Esophagus squamous epithelium (tissue), 4 donors: ENCODE results near the gene VAMP3.

Source experiments
- POLR2A ChIP-seq, 4 donors: fragments of 450-650 bp; IDR thresholded peaks; one replicate each; pipeline ENCODE4 v1.6.1; 2017; ENCODE audit warnings: antibody characterized with exemption in 4 of 4, mild to moderate bottlenecking in 4 of 4, moderate library complexity in 3 of 4
- TF ChIP-seq, protein P1 (sequence below), 6 experiments: fragments of 450-650 bp in 4 of 6; fragments of 200-600 bp in 2 of 6; sonication (generic) in 2 of 6; IDR thresholded peaks; one replicate each; pipeline ENCODE4 v1.5.1; 2016 to 2019; ENCODE audit warnings: antibody characterized with exemption in 6 of 6, mild to moderate bottlenecking in 4 of 6, moderate library complexity in 4 of 6

- TF ChIP-seq, protein P1, sequence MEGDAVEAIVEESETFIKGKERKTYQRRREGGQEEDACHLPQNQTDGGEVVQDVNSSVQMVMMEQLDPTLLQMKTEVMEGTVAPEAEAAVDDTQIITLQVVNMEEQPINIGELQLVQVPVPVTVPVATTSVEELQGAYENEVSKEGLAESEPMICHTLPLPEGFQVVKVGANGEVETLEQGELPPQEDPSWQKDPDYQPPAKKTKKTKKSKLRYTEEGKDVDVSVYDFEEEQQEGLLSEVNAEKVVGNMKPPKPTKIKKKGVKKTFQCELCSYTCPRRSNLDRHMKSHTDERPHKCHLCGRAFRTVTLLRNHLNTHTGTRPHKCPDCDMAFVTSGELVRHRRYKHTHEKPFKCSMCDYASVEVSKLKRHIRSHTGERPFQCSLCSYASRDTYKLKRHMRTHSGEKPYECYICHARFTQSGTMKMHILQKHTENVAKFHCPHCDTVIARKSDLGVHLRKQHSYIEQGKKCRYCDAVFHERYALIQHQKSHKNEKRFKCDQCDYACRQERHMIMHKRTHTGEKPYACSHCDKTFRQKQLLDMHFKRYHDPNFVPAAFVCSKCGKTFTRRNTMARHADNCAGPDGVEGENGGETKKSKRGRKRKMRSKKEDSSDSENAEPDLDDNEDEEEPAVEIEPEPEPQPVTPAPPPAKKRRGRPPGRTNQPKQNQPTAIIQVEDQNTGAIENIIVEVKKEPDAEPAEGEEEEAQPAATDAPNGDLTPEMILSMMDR (IDR thresholded peaks at IDR 0.05) = no peak
- TF ChIP-seq POLR2A (IDR thresholded peaks at IDR 0.05) = no peak
Measured at GRCh38 chr1:7751174-7751573, 19.9 kb upstream of the VAMP3 start.
